ENCODE data around the gene PPM1K.

The PPM1K gene

GRCh38 chr4:88226143-88226542 is 58.2 kb downstream of the PPM1K start:
- H3K4me1 ChIP-seq (ENCODE audit: insufficient read depth, low read length, severe bottlenecking) = no peaks in the 10 kb centered on the region
- H3K9ac ChIP-seq (ENCODE audit: low read length) = no peak overlapping the region
- no peaks in the 10 kb centered on the region; the same call in 1 of the 2 replicates for H3K36me3 ChIP-seq (ENCODE audit: insufficient read depth, low read length)
- no peak overlapping the region for H3K27ac ChIP-seq (ENCODE audit: low read depth, low read length, poor library complexity, severe bottlenecking)
- no peaks in the 10 kb centered on the region for H3K9me3 ChIP-seq (ENCODE audit: low read length)
- TF ChIP-seq EZH2 (IDR thresholded peaks at IDR 0.05; ENCODE audit: borderline replicate concordance, low read length) = no peak
- TF ChIP-seq, protein P1, sequence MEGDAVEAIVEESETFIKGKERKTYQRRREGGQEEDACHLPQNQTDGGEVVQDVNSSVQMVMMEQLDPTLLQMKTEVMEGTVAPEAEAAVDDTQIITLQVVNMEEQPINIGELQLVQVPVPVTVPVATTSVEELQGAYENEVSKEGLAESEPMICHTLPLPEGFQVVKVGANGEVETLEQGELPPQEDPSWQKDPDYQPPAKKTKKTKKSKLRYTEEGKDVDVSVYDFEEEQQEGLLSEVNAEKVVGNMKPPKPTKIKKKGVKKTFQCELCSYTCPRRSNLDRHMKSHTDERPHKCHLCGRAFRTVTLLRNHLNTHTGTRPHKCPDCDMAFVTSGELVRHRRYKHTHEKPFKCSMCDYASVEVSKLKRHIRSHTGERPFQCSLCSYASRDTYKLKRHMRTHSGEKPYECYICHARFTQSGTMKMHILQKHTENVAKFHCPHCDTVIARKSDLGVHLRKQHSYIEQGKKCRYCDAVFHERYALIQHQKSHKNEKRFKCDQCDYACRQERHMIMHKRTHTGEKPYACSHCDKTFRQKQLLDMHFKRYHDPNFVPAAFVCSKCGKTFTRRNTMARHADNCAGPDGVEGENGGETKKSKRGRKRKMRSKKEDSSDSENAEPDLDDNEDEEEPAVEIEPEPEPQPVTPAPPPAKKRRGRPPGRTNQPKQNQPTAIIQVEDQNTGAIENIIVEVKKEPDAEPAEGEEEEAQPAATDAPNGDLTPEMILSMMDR (IDR thresholded peaks at IDR 0.05; ENCODE audit: low read length) = no peak
- H3K4me2 ChIP-seq (ENCODE audit: low read length) = no peak overlapping the region
- H3F3A ChIP-seq (ENCODE audit: insufficient read depth, low read length) = no peaks in the 10 kb centered on the region
- no peak overlapping the region for H2AFZ ChIP-seq (ENCODE audit: low read length)
- no peaks in the 10 kb centered on the region for H3K9me2 ChIP-seq (ENCODE audit: low read depth, low read length)
- H3K27me3 ChIP-seq (ENCODE audit: insufficient read depth, low read length) = 0 out of 2 replicates have a peak, but pooled peaks cover 3% of the 10 kb centered on the region
- H3K79me2 ChIP-seq (ENCODE audit: insufficient read depth, low read length) = no peaks in the 10 kb centered on the region
- H4K20me1 ChIP-seq (ENCODE audit: insufficient read depth, low read length) = no peaks in the 10 kb centered on the region
- H3K4me3 ChIP-seq (ENCODE audit: low read depth, low read length, poor library complexity, severe bottlenecking) = no peak overlapping the region

GRCh38 chr4:88225232-88226105 is 58.9 kb downstream of the PPM1K start:
- Histone ChIP-seq H2AFZ (ENCODE audit: low read length) (no peak overlapping the region), H3K79me2 (ENCODE audit: insufficient read depth, low read length) (no peaks in the 10 kb centered on the region), H3K27me3 (ENCODE audit: insufficient read depth, low read length) (0 out of 2 replicates have a peak, but pooled peaks cover 3% of the 10 kb centered on the region), H3K4me1 (ENCODE audit: insufficient read depth, low read length, severe bottlenecking) (no peaks in the 10 kb centered on the region), H3K4me2 (ENCODE audit: low read length) (no peak overlapping the region), H3K36me3 (ENCODE audit: insufficient read depth, low read length) (no peaks in the 10 kb centered on the region; the same call in 1 of the 2 replicates), H3K9me2 (ENCODE audit: low read depth, low read length) (no peaks in the 10 kb centered on the region), H3K9me3 (ENCODE audit: low read length) (no peaks in the 10 kb centered on the region), H3F3A (ENCODE audit: insufficient read depth, low read length) (no peaks in the 10 kb centered on the region), H4K20me1 (ENCODE audit: insufficient read depth, low read length) (no peaks in the 10 kb centered on the region), H3K9ac (ENCODE audit: low read length) (no peak overlapping the region), H3K27ac (ENCODE audit: low read depth, low read length, poor library complexity, severe bottlenecking) (no peak overlapping the region), H3K4me3 (ENCODE audit: low read depth, low read length, poor library complexity, severe bottlenecking) (no peak overlapping the region)
- TF ChIP-seq, protein P1 (IDR thresholded peaks at IDR 0.05; ENCODE audit: low read length) = no peak
- no peak for TF ChIP-seq EZH2 (IDR thresholded peaks at IDR 0.05; ENCODE audit: borderline replicate concordance, low read length)

DNA sequence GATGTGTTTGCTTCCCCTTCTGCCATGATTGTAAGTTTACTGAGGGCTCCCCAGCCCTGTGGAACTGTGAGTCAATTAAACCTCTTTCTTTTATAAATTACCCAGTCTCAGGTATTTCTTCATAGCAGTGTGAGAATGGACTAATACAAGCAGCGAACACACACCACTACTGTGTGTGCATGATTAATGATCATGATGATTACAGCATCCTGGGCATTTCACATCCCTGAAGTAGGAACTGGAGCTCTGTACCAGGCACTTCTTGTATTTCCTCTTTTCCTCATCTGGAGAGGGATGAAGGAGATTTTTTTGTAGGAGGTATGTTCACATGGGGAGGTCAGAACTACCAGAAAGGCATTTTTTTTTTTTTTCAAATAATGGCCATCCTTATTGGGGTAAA is 60.8 kb downstream of the PPM1K start:
- no peaks in the 10 kb centered on the region for H3K9me2 ChIP-seq (ENCODE audit: low read depth, low read length)
- H3K9me3 ChIP-seq (ENCODE audit: low read length) = no peaks in the 10 kb centered on the region
- H2AFZ ChIP-seq (ENCODE audit: low read length) = no peak overlapping the region
- H3K27ac ChIP-seq (ENCODE audit: low read depth, low read length, poor library complexity, severe bottlenecking) = no peak overlapping the region
- H3K9ac ChIP-seq (ENCODE audit: low read length) = no peak overlapping the region
- H3F3A ChIP-seq (ENCODE audit: insufficient read depth, low read length) = no peaks in the 10 kb centered on the region
- no peaks in the 10 kb centered on the region for H4K20me1 ChIP-seq (ENCODE audit: insufficient read depth, low read length)
- H3K79me2 ChIP-seq (ENCODE audit: insufficient read depth, low read length) = no peaks in the 10 kb centered on the region
- H3K27me3 ChIP-seq (ENCODE audit: insufficient read depth, low read length) = 0 out of 2 replicates have a peak, but pooled peaks cover 3% of the 10 kb centered on the region
- TF ChIP-seq, protein P1 (IDR thresholded peaks at IDR 0.05; ENCODE audit: low read length) = no peak
- no peak for TF ChIP-seq EZH2 (IDR thresholded peaks at IDR 0.05; ENCODE audit: borderline replicate concordance, low read length)
- H3K4me3 ChIP-seq (ENCODE audit: low read depth, low read length, poor library complexity, severe bottlenecking) = no peak overlapping the region
- H3K36me3 ChIP-seq (ENCODE audit: insufficient read depth, low read length) = no peaks in the 10 kb centered on the region
- H3K4me2 ChIP-seq (ENCODE audit: low read length) = no peak overlapping the region
- H3K4me1 ChIP-seq (ENCODE audit: insufficient read depth, low read length, severe bottlenecking) = no peaks in the 10 kb centered on the region
